Gastrocnemius medialis (tissue), 4 donors: Measurements from ENCODE around the gene TCN2. TPM values are rescaled to one million over a fixed set of nuclear protein-coding genes. Genes with fewer than 3 reads are reported as not detected.

Source experiments
- ATAC-seq, 2 donors: fragments of 150-250 bp; one replicate each; pipeline ENCODE4 v1.9.1; 2016
- DNase-seq, 2 donors: peaks; one replicate each; pipeline ENCODE4 v3.0.0-alpha.2; 2019
- H3K27ac ChIP-seq, 4 donors: fragments of 200-600 bp; sonication (generic); 1 replicate in 1 of 4; 2 replicates in 3 of 4; pipeline ENCODE4 v1.5.1; 2016 to 2018; ENCODE audit warnings: mild to moderate bottlenecking in 2 of 4, moderate library complexity in 1 of 4
- H3K27me3 ChIP-seq, 3 donors: fragments of 200-600 bp; sonication (generic) in 2 of 3; 1 replicate in 1 of 3; 2 replicates in 2 of 3; pipeline versions ENCODE4 v1.5.1 to v1.6.0; 2016 to 2019; ENCODE audit warnings: mild to moderate bottlenecking in 1 of 3, moderate library complexity in 1 of 3
- H3K36me3 ChIP-seq, 2 donors: fragments of 200-600 bp; sonication (generic) in 1 of 2; one replicate each; pipeline ENCODE4 v1.5.1; 2017 to 2018
- H3K4me1 ChIP-seq, 2 donors: fragments of 200-600 bp; sonication (generic) in 1 of 2; one replicate each; pipeline ENCODE4 v1.5.1; 2016 to 2017; ENCODE audit warnings: mild to moderate bottlenecking in 2 of 2
- H3K4me3 ChIP-seq, 4 donors: fragments of 200-600 bp; sonication (generic) in 3 of 4; 1 replicate in 1 of 4; 2 replicates in 3 of 4; pipeline ENCODE4 v1.5.1; 2016 to 2019; ENCODE audit warnings: mild to moderate bottlenecking in 2 of 4
- H3K9me3 ChIP-seq, 3 donors: fragments of 200-600 bp; sonication (generic) in 2 of 3; 1 replicate in 1 of 3; 2 replicates in 2 of 3; pipeline ENCODE4 v1.5.1; 2016 to 2019
- POLR2A ChIP-seq, 2 donors: fragments of 450-650 bp; IDR thresholded peaks; one replicate each; pipeline ENCODE4 v1.6.1; 2017; ENCODE audit warnings: antibody characterized with exemption in 2 of 2, mild to moderate bottlenecking in 2 of 2, moderate library complexity in 2 of 2
- in situ Hi-C, 4 donors: fragments of 200-750 bp; cut with MboI; loops; one replicate each; pipeline versions ENCODE4 v1.15.0 to v1.8.0; 2017; ENCODE audit warnings: low sequenced_read_pairs in 4 of 4
- intact Hi-C: fragments of 100-400 bp; cut with DNase I; formaldehyde crosslinking; loops from one replicate; pipeline ENCODE4 v1.15.1; 2023; ENCODE audit warnings: low total_unique reads
- total RNA-seq, 4 donors: library from RNA; depleted of rRNA; stranded (reverse); fragments of >200 nt; gene quantifications; one replicate each; pipeline versions ENCODE4 v1.1.0 to v1.2.3, GENCODE V29; 2016
- TF ChIP-seq, protein P1 (sequence below), 5 experiments: fragments of 450-650 bp in 3 of 5; fragments of 200-600 bp in 2 of 5; sonication (generic) in 2 of 5; IDR thresholded peaks in 4 of 5; conservative IDR thresholded peaks in 1 of 5; 1 replicate in 4 of 5; 2 replicates in 1 of 5; pipeline ENCODE4 v1.5.1; 2016 to 2019; ENCODE audit warnings: antibody characterized with exemption in 5 of 5, mild to moderate bottlenecking in 3 of 5, moderate library complexity in 3 of 5

Gene TCN2
- total RNA-seq, 4 donors from 2014 or later: 5.1 to 12.8 (median 11.7) TPM

DNA sequence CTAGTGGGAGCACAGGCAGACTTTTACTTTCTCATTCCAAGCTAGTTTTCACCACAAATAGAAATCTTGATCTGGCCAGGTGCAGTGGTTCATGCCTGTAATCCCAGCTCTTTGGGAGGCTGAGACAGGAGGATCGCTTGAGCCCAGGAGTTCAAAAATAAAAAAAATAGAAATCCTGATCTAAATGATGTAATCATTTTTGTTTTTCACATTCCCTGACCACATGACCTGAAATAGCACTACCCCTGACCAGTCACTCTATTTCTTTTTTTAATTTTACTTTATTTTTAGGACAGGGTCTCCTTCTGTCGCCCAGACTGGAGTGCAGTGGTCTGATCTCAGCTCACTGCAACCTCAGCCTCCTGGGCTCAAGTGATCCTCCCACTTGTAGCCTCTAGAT is 2.3 kb upstream of the TCN2 start:
- H3K9me3 ChIP-seq: no peaks in the 10 kb centered on the region
- H3K4me1 ChIP-seq: peaks cover 25 to 27% of the 10 kb centered on the region in 2 donors
- no peak for DNase-seq
- in situ Hi-C loops: no loop called here
- peak overlapping the region in 2 of 4 donors; percentile 9 to 77 for H3K27ac ChIP-seq
- no peak overlapping the region for H3K4me3 ChIP-seq
- peaks cover 0 to 5% of the 10 kb centered on the region in 2 donors for H3K36me3 ChIP-seq
- no peaks in the 10 kb centered on the region for H3K27me3 ChIP-seq
- TF ChIP-seq POLR2A (IDR thresholded peaks at IDR 0.05): no peak
- TF ChIP-seq, protein P1, sequence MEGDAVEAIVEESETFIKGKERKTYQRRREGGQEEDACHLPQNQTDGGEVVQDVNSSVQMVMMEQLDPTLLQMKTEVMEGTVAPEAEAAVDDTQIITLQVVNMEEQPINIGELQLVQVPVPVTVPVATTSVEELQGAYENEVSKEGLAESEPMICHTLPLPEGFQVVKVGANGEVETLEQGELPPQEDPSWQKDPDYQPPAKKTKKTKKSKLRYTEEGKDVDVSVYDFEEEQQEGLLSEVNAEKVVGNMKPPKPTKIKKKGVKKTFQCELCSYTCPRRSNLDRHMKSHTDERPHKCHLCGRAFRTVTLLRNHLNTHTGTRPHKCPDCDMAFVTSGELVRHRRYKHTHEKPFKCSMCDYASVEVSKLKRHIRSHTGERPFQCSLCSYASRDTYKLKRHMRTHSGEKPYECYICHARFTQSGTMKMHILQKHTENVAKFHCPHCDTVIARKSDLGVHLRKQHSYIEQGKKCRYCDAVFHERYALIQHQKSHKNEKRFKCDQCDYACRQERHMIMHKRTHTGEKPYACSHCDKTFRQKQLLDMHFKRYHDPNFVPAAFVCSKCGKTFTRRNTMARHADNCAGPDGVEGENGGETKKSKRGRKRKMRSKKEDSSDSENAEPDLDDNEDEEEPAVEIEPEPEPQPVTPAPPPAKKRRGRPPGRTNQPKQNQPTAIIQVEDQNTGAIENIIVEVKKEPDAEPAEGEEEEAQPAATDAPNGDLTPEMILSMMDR (IDR thresholded peaks at IDR 0.05 in 4 of 5, conservative IDR thresholded peaks at IDR 0.05 in 1 of 5): no peak
- no peak for ATAC-seq
- intact Hi-C loops: no loop called here

- in situ Hi-C loops: no loop called here
- ATAC-seq (peak; percentile 31 to 53), DNase-seq (peak in 1 of 2 donors; percentile 26)
- intact Hi-C loops: loop anchor here (1.0 to 2.0 kb wide), 2 partner anchors 14 to 29 kb away; partner anchors contain the start of genes PES1 and SLC35E4
- no peaks in the 10 kb centered on the region for H3K27me3 ChIP-seq
- TF ChIP-seq, protein P1 (IDR thresholded peaks at IDR 0.05 in 4 of 5, conservative IDR thresholded peaks at IDR 0.05 in 1 of 5): peak; percentile 46 to 72 (median 58)
- no peak for TF ChIP-seq POLR2A (IDR thresholded peaks at IDR 0.05)
- no peaks in the 10 kb centered on the region for H3K9me3 ChIP-seq
- H3K4me1 ChIP-seq: peaks cover 28 to 31% of the 10 kb centered on the region in 2 donors
- peak overlapping the region; percentile 53 to 87 (median 76) for H3K27ac ChIP-seq
- H3K4me3 ChIP-seq: peak overlapping the region in 3 of 4 donors; percentile 68 to 84 (median 76)
- peaks cover 0 to 5% of the 10 kb centered on the region in 2 donors for H3K36me3 ChIP-seq
Measured at GRCh38 chr22:30605449-30606110, 1.4 kb upstream of the TCN2 start.

GRCh38 chr22:30607300-30607930 is 441 bp downstream of the TCN2 start:
- no peak for TF ChIP-seq POLR2A (IDR thresholded peaks at IDR 0.05)
- TF ChIP-seq, protein P1 (IDR thresholded peaks at IDR 0.05 in 4 of 5, conservative IDR thresholded peaks at IDR 0.05 in 1 of 5): no peak
- Histone ChIP-seq H3K9me3 (no peaks in the 10 kb centered on the region), H3K27me3 (no peaks in the 10 kb centered on the region), H3K4me3 (peak overlapping the region; percentile 68 to 84 (median 73)), H3K36me3 (peaks cover 0 to 5% of the 10 kb centered on the region in 2 donors), H3K27ac (peak overlapping the region; percentile 53 to 87 (median 76)), H3K4me1 (peaks cover 28 to 31% of the 10 kb centered on the region in 2 donors)
- DNase-seq (no peak), ATAC-seq (no peak)
- intact Hi-C loops: loop anchor here (2.0 kb wide), 1 partner anchor 27 kb away; the partner anchor contains the start of gene SLC35E4
- in situ Hi-C loops: no loop called here

GRCh38 chr22:30607939-30608338 is 965 bp downstream of the TCN2 start:
- H3K4me1 ChIP-seq: peaks cover 28 to 31% of the 10 kb centered on the region in 2 donors
- peaks cover 0 to 5% of the 10 kb centered on the region in 2 donors for H3K36me3 ChIP-seq
- in situ Hi-C loops (no loop called here), intact Hi-C loops (loop anchor here (2.0 kb wide), 1 partner anchor 27 kb away; the partner anchor contains the start of gene SLC35E4)
- no peaks in the 10 kb centered on the region for H3K9me3 ChIP-seq
- H3K27ac ChIP-seq: peak overlapping the region in 3 of 4 donors; percentile 53 to 77 (median 75)
- no peak for DNase-seq
- peak overlapping the region in 2 of 4 donors; percentile 68 to 84 for H3K4me3 ChIP-seq
- H3K27me3 ChIP-seq: no peaks in the 10 kb centered on the region
- ATAC-seq: no peak
- no peak for TF ChIP-seq POLR2A (IDR thresholded peaks at IDR 0.05)
- TF ChIP-seq, protein P1 (IDR thresholded peaks at IDR 0.05 in 4 of 5, conservative IDR thresholded peaks at IDR 0.05 in 1 of 5): no peak
